Chondrocyte (in vitro differentiated cells): ENCODE measurements around the gene SETX. TPM values are rescaled to one million over a fixed set of nuclear protein-coding genes. Genes with fewer than 3 reads are reported as not detected.
A peak's percentile ranks its signal among the peaks of the same experiment; 100 is the strongest.

ENCODE experiments used
- DNase-seq: peaks from one replicate; pipeline ENCODE4 v3.0.0; 2021; ENCODE audit warnings: mixed read lengths, low spot score
- H3K27ac Mint-ChIP-seq: one replicate; pipeline ENCODE4 v1.8.0; 2021; ENCODE audit warnings: mild to moderate bottlenecking, moderate library complexity, mixed read lengths; ENCODE audit not compliant: unreplicated experiment
- H3K27me3 Mint-ChIP-seq: 2 replicates; pipeline ENCODE4 v1.8.0; 2021; ENCODE audit warnings: low read depth, mixed read lengths
- H3K36me3 Mint-ChIP-seq: 2 replicates; pipeline ENCODE4 v1.8.0; 2021; ENCODE audit warnings: low read depth, mixed read lengths
- H3K4me1 Mint-ChIP-seq: 2 replicates; pipeline ENCODE4 v1.8.0; 2021; ENCODE audit warnings: low read depth, mild to moderate bottlenecking, mixed read lengths
- H3K4me3 Mint-ChIP-seq: one replicate; pipeline ENCODE4 v1.8.0; 2021; ENCODE audit warnings: mild to moderate bottlenecking, moderate library complexity, mixed read lengths; ENCODE audit not compliant: unreplicated experiment
- H3K9me3 Mint-ChIP-seq: 2 replicates; pipeline ENCODE4 v1.8.0; 2021; ENCODE audit warnings: low read depth, mixed read lengths
- total RNA-seq: library from RNA; stranded (reverse); gene quantifications from 3 replicates; pipeline ENCODE4 v1.2.1, GENCODE V29; 2021
- TF ChIP-seq, protein P1 (sequence below): fragments of 200-600 bp; sonication (generic); IDR thresholded peaks from 2 replicates; pipeline ENCODE4 v1.5.0; 2021; ENCODE audit warnings: antibody characterized with exemption, mild to moderate bottlenecking, moderate library complexity

The SETX gene
- total RNA-seq, 1 donor from 2014 or later: 40.0 TPM

DNA sequence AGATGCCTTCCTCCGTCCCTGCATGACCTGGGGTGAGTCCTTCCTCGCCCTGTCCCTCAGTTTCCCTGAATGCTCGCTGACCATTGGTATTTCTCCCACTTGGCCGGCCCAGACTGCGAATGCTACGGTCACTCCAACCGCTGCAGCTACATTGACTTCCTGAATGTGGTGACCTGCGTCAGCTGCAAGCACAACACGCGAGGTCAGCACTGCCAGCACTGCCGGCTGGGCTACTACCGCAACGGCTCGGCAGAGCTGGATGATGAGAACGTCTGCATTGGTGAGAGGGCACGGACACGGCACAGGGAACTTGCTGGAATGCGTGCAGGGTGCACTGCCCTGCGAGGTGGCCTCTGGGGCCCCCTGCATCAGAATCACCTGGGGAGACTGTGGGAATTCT is 115.8 kb downstream of the SETX start:
- no peak overlapping the region for H3K4me3 Mint-ChIP-seq
- H3K27ac Mint-ChIP-seq: no peak overlapping the region
- peaks cover 28% of the 10 kb centered on the region for H3K27me3 Mint-ChIP-seq
- no peaks in the 10 kb centered on the region for H3K36me3 Mint-ChIP-seq
- no peaks in the 10 kb centered on the region for H3K9me3 Mint-ChIP-seq
- H3K4me1 Mint-ChIP-seq: peaks cover 11% of the 10 kb centered on the region
- DNase-seq: no peak
- TF ChIP-seq, protein P1, sequence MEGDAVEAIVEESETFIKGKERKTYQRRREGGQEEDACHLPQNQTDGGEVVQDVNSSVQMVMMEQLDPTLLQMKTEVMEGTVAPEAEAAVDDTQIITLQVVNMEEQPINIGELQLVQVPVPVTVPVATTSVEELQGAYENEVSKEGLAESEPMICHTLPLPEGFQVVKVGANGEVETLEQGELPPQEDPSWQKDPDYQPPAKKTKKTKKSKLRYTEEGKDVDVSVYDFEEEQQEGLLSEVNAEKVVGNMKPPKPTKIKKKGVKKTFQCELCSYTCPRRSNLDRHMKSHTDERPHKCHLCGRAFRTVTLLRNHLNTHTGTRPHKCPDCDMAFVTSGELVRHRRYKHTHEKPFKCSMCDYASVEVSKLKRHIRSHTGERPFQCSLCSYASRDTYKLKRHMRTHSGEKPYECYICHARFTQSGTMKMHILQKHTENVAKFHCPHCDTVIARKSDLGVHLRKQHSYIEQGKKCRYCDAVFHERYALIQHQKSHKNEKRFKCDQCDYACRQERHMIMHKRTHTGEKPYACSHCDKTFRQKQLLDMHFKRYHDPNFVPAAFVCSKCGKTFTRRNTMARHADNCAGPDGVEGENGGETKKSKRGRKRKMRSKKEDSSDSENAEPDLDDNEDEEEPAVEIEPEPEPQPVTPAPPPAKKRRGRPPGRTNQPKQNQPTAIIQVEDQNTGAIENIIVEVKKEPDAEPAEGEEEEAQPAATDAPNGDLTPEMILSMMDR: no peak

DNA sequence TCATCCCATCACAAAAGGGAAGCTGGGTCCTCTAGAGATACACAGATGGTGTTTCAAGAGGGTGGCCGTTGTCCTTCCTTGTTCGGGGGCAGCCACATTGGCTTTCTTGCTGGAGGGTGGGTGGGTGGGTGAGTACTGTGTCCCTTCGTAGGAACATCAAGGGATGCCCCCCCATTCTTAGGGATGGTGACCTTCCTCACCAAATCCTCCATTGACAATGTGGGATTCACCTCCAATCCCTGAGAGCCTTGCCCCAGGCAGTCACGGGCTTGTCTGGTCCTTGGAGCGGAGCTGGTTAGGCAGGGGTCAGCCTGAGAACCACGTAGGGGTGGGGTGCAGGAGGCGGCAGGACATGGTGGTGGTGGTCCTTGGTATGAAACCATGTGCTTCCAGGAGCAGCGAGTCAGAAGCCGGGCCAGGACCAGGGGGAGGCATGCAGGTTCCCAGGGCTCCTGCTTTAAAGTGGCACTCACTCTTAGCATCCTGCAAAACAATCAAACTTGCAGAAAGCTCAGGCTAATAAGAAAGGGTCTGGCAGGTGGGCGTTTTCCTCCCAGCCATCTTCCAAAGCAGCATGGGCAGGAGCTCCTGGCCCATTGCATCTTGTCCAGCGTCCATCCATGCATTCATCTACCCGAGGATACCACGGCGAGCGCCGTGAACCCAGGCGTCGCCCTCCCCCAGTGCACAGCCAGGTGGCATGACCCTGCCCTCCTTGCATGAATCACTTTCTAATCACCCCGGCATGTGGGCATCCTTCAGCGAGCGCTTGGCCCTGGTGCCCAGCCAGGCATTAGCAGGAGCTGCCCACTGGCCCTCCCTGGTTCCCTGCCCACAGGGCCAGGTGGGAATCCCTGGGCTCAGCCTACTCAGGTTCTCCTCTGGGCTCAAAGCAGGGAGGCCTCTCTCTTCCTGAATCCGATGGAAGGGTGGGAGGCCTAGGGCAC is 116.5 kb downstream of the SETX start:
- Mint-ChIP-seq H3K27me3 (peaks cover 30% of the 10 kb centered on the region), H3K27ac (no peak overlapping the region), H3K4me3 (no peak overlapping the region), H3K4me1 (peaks cover 11% of the 10 kb centered on the region), H3K9me3 (no peaks in the 10 kb centered on the region), H3K36me3 (no peaks in the 10 kb centered on the region)
- TF ChIP-seq, protein P1: no peak
- no peak for DNase-seq

DNA sequence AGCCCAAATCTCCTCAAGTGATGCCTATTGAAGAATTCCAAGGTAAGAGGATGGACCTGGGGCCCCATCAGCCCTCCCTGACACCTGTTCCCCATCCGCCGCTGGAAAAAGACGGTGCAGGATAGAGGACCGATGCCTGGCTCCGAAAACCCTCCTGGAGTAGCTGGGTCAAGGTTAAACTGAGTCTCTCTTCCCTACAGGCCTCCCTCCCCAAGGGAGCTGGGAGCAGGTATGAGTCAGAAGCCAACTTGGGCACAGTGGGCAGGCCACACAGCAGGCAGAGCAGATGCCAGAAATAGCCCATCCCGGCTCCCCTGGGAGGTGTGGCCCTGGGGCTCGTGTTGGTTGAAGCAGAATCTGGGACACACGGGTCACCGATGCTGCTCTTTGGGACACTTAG is 117.3 kb downstream of the SETX start:
- H3K4me1 Mint-ChIP-seq: peaks cover 8% of the 10 kb centered on the region
- H3K27ac Mint-ChIP-seq: no peak overlapping the region
- TF ChIP-seq, protein P1: no peak
- peaks cover 35% of the 10 kb centered on the region for H3K27me3 Mint-ChIP-seq
- H3K9me3 Mint-ChIP-seq: no peaks in the 10 kb centered on the region
- H3K4me3 Mint-ChIP-seq: no peak overlapping the region
- H3K36me3 Mint-ChIP-seq: no peaks in the 10 kb centered on the region
- no peak for DNase-seq

DNA sequence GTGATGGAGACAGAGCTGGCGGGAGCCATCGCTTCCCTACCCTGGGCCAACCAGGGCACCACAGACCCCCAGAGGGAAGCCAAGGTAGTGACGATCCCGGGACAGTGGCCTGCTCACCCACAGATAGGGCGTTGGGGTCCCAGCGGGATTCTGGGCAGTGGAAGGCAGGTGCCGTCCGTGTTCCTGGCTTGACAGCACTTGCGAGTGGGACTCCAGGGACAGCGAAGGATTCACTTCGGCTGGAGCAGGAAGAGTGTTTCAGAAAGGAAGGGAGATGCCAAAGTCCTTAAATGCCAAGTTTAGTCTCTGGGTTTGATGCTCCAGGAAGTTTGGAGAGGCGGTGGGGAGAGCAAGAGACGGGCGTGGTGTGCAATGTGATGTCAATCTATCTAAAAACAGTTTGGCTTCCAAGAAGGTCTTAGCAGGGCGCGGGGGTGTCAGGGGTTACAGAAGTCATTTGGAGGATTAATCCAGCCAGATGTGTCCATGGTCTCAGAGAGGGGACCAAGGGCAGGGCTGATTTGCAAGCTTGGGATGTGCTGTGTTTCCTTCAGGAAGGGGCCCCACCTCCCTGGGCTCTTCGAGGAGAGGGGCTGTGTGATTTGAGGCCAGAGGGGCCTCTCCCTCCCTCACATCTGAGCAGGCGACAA is 118.0 kb downstream of the SETX start:
- H3K27ac Mint-ChIP-seq: no peak overlapping the region
- TF ChIP-seq, protein P1: peak; percentile 71
- no peaks in the 10 kb centered on the region for H3K36me3 Mint-ChIP-seq
- H3K4me3 Mint-ChIP-seq: no peak overlapping the region
- H3K27me3 Mint-ChIP-seq: peaks cover 32% of the 10 kb centered on the region
- H3K9me3 Mint-ChIP-seq: no peaks in the 10 kb centered on the region
- H3K4me1 Mint-ChIP-seq: peaks cover 4% of the 10 kb centered on the region
- DNase-seq: no peak

DNA sequence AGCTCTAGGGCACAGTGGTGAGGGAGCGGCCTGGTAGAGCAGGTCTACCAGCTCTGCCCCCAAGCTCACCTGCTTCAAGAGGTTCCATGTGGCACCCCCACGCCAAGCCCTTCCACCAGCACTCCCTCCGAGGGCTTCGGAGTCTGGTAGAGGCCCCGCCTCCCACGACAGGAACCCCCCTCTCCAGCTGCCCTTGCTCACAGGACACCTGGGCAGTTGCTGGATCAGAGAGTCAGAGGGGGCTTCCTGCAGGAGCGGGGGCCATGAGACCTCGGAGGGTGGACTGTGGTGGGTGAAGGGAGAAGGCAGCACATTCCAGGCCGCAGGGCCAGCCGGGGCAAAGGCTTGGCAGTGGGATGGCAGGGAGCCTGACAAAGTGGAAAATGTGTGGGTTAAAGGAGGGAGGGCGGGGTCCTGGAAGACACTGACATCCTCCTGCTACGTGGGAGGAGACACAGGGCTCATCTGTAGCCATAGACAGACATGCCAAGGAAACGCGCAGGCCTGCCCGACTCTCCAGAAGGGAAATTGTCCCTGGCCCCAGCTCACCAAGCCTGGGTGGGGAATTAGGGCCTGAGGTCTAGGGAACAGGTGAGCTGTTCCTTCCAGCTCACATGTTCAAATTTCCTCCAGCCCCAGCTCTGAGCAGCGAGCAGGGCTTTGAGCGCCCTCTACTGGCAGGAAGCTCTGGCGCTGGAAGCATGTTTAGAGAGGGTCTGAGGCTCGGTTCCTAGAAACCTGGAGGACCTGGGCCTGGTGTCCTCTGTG is 118.7 kb downstream of the SETX start:
- no peaks in the 10 kb centered on the region for H3K36me3 Mint-ChIP-seq
- H3K9me3 Mint-ChIP-seq: no peaks in the 10 kb centered on the region
- TF ChIP-seq, protein P1: peak; percentile 98
- H3K27me3 Mint-ChIP-seq: peaks cover 29% of the 10 kb centered on the region
- no peaks in the 10 kb centered on the region for H3K4me1 Mint-ChIP-seq
- H3K27ac Mint-ChIP-seq: no peak overlapping the region
- no peak overlapping the region for H3K4me3 Mint-ChIP-seq
- no peak for DNase-seq
